ENCODE measurements around the gene COG2.
"Not testable (repeated sequence)": the region's sequence is repeated elsewhere in the genome, so short reads cannot be mapped to it uniquely, and the experiment has no call there.

The COG2 gene

GRCh38 chr1:230686747-230687146 lies 44.5 kb downstream of the COG2 start:
- Histone ChIP-seq H3K9ac (ENCODE audit: low read length) (no peak overlapping the region), H3K27ac (ENCODE audit: low read depth, low read length) (no peak overlapping the region), H3K4me3 (ENCODE audit: low read depth, low read length) (no peak overlapping the region), H3K27me3 (ENCODE audit: control insufficient read depth, insufficient read depth, low read length) (no peaks in the 10 kb centered on the region), H3K36me3 (ENCODE audit: control insufficient read depth, insufficient read depth, low read length) (peaks cover 96% of the 10 kb centered on the region), H3K4me1 (ENCODE audit: control insufficient read depth, insufficient read depth, low read length) (no peaks in the 10 kb centered on the region), H3K9me3 (ENCODE audit: control insufficient read depth, insufficient read depth, low read depth, low read length) (no peaks in the 10 kb centered on the region)

- peaks cover 89% of the 10 kb centered on the region for H3K36me3 ChIP-seq (ENCODE audit: control insufficient read depth, insufficient read depth, low read length)
- H3K4me3 ChIP-seq (ENCODE audit: low read depth, low read length): no peak overlapping the region
- H3K9me3 ChIP-seq (ENCODE audit: control insufficient read depth, insufficient read depth, low read depth, low read length): no peaks in the 10 kb centered on the region
- peaks cover 4% of the 10 kb centered on the region; the same call in 1 of the 2 replicates for H3K4me1 ChIP-seq (ENCODE audit: control insufficient read depth, insufficient read depth, low read length)
- H3K9ac ChIP-seq (ENCODE audit: low read length): no peak overlapping the region
- H3K27ac ChIP-seq (ENCODE audit: low read depth, low read length): no peak overlapping the region
- no peaks in the 10 kb centered on the region for H3K27me3 ChIP-seq (ENCODE audit: control insufficient read depth, insufficient read depth, low read length)
These were observed 47.8 kb downstream of the COG2 start for GRCh38 chr1:230690101-230690500.

DNA sequence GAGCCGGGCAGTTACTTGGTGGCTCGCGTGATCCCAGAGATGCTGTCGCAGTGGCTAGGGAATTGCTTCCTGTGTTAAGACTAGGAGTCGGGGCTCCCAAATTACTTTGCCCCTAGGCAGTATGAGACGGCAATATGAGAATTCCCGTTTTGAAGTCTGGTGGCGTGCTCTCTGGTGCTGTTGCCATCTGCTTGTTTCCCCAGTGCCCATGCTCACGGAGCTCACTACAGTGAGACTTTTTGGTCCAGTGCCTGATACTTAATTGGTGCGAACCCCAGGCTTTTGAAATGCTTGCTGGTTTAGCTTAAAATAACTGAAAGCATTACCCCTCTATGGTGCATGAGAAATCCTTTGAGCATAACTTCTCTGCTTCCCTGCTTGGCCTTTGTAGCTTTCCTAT lies 49.3 kb downstream of the COG2 start:
- Histone ChIP-seq H3K4me3 (ENCODE audit: low read depth, low read length) (no peak overlapping the region), H3K27ac (ENCODE audit: low read depth, low read length) (no peak overlapping the region), H3K9me3 (ENCODE audit: control insufficient read depth, insufficient read depth, low read depth, low read length) (no peaks in the 10 kb centered on the region), H3K36me3 (ENCODE audit: control insufficient read depth, insufficient read depth, low read length) (peaks cover 74% of the 10 kb centered on the region), H3K4me1 (ENCODE audit: control insufficient read depth, insufficient read depth, low read length) (peaks cover 6% of the 10 kb centered on the region; the same call in 1 of the 2 replicates), H3K9ac (ENCODE audit: low read length) (no peak overlapping the region), H3K27me3 (ENCODE audit: control insufficient read depth, insufficient read depth, low read length) (no peaks in the 10 kb centered on the region)

DNA sequence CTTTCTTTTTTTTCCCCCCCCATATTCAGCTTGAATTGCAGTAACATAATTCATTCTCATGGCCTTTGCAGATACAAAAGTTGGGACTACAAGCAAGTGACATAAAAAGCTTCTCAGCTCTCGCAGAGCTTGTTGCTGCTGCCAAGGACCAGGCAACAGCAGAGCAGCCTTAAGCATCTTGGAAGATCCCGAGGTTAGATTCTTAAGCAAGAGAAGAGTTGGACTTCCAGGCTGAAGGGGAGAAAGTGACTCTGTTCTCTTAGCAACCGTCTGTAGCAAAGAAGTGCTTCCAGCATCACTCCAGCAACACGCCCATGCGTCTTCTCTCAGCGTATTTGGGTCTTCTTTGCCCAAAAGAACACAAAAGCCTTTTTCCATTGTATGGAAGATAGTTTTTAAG lies 50.9 kb downstream of the COG2 start:
- Histone ChIP-seq H3K4me1 (ENCODE audit: control insufficient read depth, insufficient read depth, low read length) (peaks cover 6% of the 10 kb centered on the region; the same call in 1 of the 2 replicates), H3K36me3 (ENCODE audit: control insufficient read depth, insufficient read depth, low read length) (peaks cover 58% of the 10 kb centered on the region), H3K9me3 (ENCODE audit: control insufficient read depth, insufficient read depth, low read depth, low read length) (no peaks in the 10 kb centered on the region)

GRCh38 chr1:230693777-230694176 lies 51.5 kb downstream of the COG2 start:
- H3K9ac ChIP-seq (ENCODE audit: low read length): no peak overlapping the region
- H3K9me3 ChIP-seq (ENCODE audit: control insufficient read depth, insufficient read depth, low read depth, low read length): no peaks in the 10 kb centered on the region
- H3K4me3 ChIP-seq (ENCODE audit: low read depth, low read length): no peak overlapping the region
- H3K4me1 ChIP-seq (ENCODE audit: control insufficient read depth, insufficient read depth, low read length): peaks cover 6% of the 10 kb centered on the region; the same call in 1 of the 2 replicates
- H3K27ac ChIP-seq (ENCODE audit: low read depth, low read length): no peak overlapping the region
- H3K27me3 ChIP-seq (ENCODE audit: control insufficient read depth, insufficient read depth, low read length): no peaks in the 10 kb centered on the region
- peaks cover 53% of the 10 kb centered on the region for H3K36me3 ChIP-seq (ENCODE audit: control insufficient read depth, insufficient read depth, low read length)

More for the DNA sequence above, 50.9 kb downstream of the COG2 start:
- Histone ChIP-seq H3K9ac (ENCODE audit: low read length) (no peak overlapping the region), H3K4me3 (ENCODE audit: low read depth, low read length) (no peak overlapping the region), H3K27me3 (ENCODE audit: control insufficient read depth, insufficient read depth, low read length) (no peaks in the 10 kb centered on the region), H3K27ac (ENCODE audit: low read depth, low read length) (no peak overlapping the region)

GRCh38 chr1:230694464-230694863 lies 52.2 kb downstream of the COG2 start:
- no peaks in the 10 kb centered on the region for H3K27me3 ChIP-seq (ENCODE audit: control insufficient read depth, insufficient read depth, low read length)
- H3K4me3 ChIP-seq (ENCODE audit: low read depth, low read length): no peak overlapping the region
- no peak overlapping the region for H3K9ac ChIP-seq (ENCODE audit: low read length)
- H3K27ac ChIP-seq (ENCODE audit: low read depth, low read length): no peak overlapping the region
- peaks cover 47% of the 10 kb centered on the region for H3K36me3 ChIP-seq (ENCODE audit: control insufficient read depth, insufficient read depth, low read length)
- H3K4me1 ChIP-seq (ENCODE audit: control insufficient read depth, insufficient read depth, low read length): peaks cover 6% of the 10 kb centered on the region; the same call in 1 of the 2 replicates
- H3K9me3 ChIP-seq (ENCODE audit: control insufficient read depth, insufficient read depth, low read depth, low read length): no peaks in the 10 kb centered on the region

DNA sequence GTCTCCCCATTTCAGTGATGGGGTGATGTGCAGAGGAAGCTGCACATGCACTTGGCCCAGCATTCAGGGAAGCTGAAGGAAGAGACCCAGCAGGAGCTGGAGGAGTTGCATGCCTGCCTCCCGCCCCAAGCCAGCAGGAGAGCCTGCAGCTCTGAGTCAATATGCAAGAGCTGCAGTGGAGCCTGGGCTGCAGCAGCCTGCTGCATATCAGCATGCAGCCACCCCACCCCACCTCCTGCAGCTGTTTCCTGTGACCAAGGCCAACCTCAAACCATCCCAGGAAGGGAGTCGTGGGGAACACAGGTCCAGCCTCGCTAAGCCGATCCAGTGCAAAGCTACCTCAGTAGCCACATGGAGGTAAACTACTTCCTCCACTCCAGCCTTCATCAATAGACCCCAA lies 52.7 kb downstream of the COG2 start:
- no peak overlapping the region for H3K4me3 ChIP-seq (ENCODE audit: low read depth, low read length)
- peaks cover 6% of the 10 kb centered on the region; the same call in 1 of the 2 replicates for H3K4me1 ChIP-seq (ENCODE audit: control insufficient read depth, insufficient read depth, low read length)
- H3K9me3 ChIP-seq (ENCODE audit: control insufficient read depth, insufficient read depth, low read depth, low read length): no peaks in the 10 kb centered on the region
- peaks cover 42% of the 10 kb centered on the region for H3K36me3 ChIP-seq (ENCODE audit: control insufficient read depth, insufficient read depth, low read length)
- no peak overlapping the region for H3K27ac ChIP-seq (ENCODE audit: low read depth, low read length)
- H3K9ac ChIP-seq (ENCODE audit: low read length): no peak overlapping the region
- no peaks in the 10 kb centered on the region for H3K27me3 ChIP-seq (ENCODE audit: control insufficient read depth, insufficient read depth, low read length)

DNA sequence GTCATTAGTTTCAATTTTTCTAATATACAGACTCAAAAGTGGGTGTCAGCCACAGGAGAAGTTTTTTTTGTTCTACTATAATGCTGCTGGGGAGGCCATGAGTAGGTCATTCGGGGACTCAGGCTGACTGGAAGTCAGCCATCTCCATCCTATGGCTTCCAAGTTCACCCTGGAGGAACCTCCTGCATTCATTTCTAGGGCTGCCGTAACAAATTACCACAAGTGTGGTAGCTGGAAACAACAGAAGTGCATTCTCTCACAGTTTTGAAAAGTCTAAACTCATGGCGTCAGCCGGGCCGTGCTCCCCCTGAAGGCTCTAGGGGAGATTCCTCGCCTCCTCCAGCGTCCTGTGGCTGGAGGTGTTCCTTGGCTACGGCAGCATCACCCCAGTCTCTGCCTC lies 53.9 kb downstream of the COG2 start:
- H3K4me1 ChIP-seq (ENCODE audit: control insufficient read depth, insufficient read depth, low read length): peaks cover 6% of the 10 kb centered on the region; the same call in 1 of the 2 replicates
- H3K9ac ChIP-seq (ENCODE audit: low read length): no peak overlapping the region
- H3K27me3 ChIP-seq (ENCODE audit: control insufficient read depth, insufficient read depth, low read length): no peaks in the 10 kb centered on the region
- no peak overlapping the region for H3K4me3 ChIP-seq (ENCODE audit: low read depth, low read length)
- H3K9me3 ChIP-seq (ENCODE audit: control insufficient read depth, insufficient read depth, low read depth, low read length): no peaks in the 10 kb centered on the region
- no peak overlapping the region for H3K27ac ChIP-seq (ENCODE audit: low read depth, low read length)
- H3K36me3 ChIP-seq (ENCODE audit: control insufficient read depth, insufficient read depth, low read length): peaks cover 32% of the 10 kb centered on the region

DNA sequence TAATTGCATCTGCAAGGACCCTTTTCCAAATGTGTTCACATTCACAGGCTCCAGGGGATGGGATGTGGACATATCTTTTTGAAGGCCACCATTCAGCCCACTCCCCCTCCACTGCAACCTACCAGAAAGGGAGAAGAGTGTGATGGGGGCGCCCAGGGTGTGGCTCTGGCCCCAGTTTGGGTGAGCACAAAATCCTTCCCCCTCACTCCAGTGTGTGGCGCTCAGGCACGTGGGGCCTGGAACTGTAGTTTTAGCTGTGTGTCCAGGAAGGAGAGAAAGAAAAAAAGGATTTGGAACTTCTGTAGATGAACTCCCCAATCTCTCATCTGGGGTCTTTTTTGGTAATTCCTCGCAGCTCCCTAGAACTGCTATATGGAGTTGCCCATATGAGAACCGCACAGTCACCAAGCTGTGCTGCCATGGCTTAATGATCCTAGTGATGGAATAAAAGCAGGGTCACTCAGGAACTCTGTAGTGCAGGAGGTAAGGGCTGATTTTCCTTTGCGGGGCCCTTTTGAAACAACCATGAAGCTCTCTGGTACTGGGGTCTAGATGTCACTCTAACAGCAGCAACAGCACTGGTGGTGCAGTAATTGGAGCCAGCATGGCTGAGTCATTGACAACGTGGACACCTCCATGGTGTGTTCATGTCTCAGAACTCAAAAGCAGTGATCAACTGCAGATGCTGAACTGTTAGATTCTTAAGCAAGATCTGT lies 54.6 kb downstream of the COG2 start:
- H3K9ac ChIP-seq (ENCODE audit: low read length): no peak overlapping the region

DNA sequence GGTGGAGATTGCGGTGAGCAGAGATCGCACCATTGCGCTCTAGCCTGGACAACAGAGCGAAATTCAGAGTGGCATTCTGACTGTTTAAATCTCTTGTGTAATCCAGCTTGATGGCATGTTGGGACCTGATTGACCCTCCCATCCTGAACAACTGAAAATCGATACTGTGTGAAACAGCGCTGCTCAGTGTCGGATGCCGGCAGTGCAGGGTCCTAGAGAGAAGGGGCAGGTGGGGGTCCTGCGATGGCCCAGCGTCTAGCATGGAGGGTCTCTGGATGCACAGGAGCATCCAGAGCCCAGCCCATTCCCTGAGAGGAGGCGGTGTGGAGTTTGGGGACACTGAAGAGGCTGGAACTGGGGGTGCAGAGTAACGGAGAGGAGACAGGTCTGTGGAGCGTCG lies 55.8 kb downstream of the COG2 start:
- Histone ChIP-seq H3K36me3 (ENCODE audit: control insufficient read depth, insufficient read depth, low read length) (peaks cover 13% of the 10 kb centered on the region), H3K27ac (ENCODE audit: low read depth, low read length) (no peak overlapping the region), H3K27me3 (ENCODE audit: control insufficient read depth, insufficient read depth, low read length) (no peaks in the 10 kb centered on the region), H3K4me1 (ENCODE audit: control insufficient read depth, insufficient read depth, low read length) (peaks cover 11% of the 10 kb centered on the region; the same call in 1 of the 2 replicates), H3K9ac (ENCODE audit: low read length) (no peak overlapping the region), H3K9me3 (ENCODE audit: control insufficient read depth, insufficient read depth, low read depth, low read length) (no peaks in the 10 kb centered on the region), H3K4me3 (ENCODE audit: low read depth, low read length) (no peak overlapping the region)

More for the DNA sequence above, 54.6 kb downstream of the COG2 start:
- H3K36me3 ChIP-seq (ENCODE audit: control insufficient read depth, insufficient read depth, low read length): peaks cover 25% of the 10 kb centered on the region
- H3K27me3 ChIP-seq (ENCODE audit: control insufficient read depth, insufficient read depth, low read length): no peaks in the 10 kb centered on the region
- no peak overlapping the region for H3K4me3 ChIP-seq (ENCODE audit: low read depth, low read length)
- no peak overlapping the region for H3K27ac ChIP-seq (ENCODE audit: low read depth, low read length)
- H3K9me3 ChIP-seq (ENCODE audit: control insufficient read depth, insufficient read depth, low read depth, low read length): no peaks in the 10 kb centered on the region
- H3K4me1 ChIP-seq (ENCODE audit: control insufficient read depth, insufficient read depth, low read length): peaks cover 6% of the 10 kb centered on the region; the same call in 1 of the 2 replicates

GRCh38 chr1:230698964-230699363 lies 56.7 kb downstream of the COG2 start:
- H3K36me3 ChIP-seq (ENCODE audit: control insufficient read depth, insufficient read depth, low read length); H3K27me3 ChIP-seq (ENCODE audit: control insufficient read depth, insufficient read depth, low read length): not testable (repeated sequence)
- peaks cover 16% of the 10 kb centered on the region; the same call in 1 of the 2 replicates for H3K4me1 ChIP-seq (ENCODE audit: control insufficient read depth, insufficient read depth, low read length)

More at GRCh38 chr1:230698964-230699363, 56.7 kb downstream of the COG2 start:
- not testable (repeated sequence) for H3K9ac ChIP-seq (ENCODE audit: low read length); H3K4me3 ChIP-seq (ENCODE audit: low read depth, low read length); H3K27ac ChIP-seq (ENCODE audit: low read depth, low read length); H3K9me3 ChIP-seq (ENCODE audit: control insufficient read depth, insufficient read depth, low read depth, low read length)
